Mesothelial cell of epicardium (in vitro differentiated cells): ENCODE results near the gene WDR18. TPM values are rescaled to one million over a fixed set of nuclear protein-coding genes. Genes with fewer than 3 reads are reported as not detected.

Source experiments
- DNase-seq, 2 experiments: peaks; one replicate each; pipeline ENCODE4 v3.0.0; 2021; ENCODE audit warnings: low spot score in 2 of 2; ENCODE audit not compliant: unreplicated experiment in 2 of 2
- H3K27ac Mint-ChIP-seq: 2 replicates; pipeline ENCODE4 v1.8.0; 2021; ENCODE audit warnings: mixed read lengths
- H3K27me3 Mint-ChIP-seq: 2 replicates; pipeline ENCODE4 v1.8.0; 2021; ENCODE audit warnings: low read depth, mixed read lengths
- H3K36me3 Mint-ChIP-seq: 2 replicates; pipeline ENCODE4 v1.8.0; 2021; ENCODE audit warnings: mixed read lengths
- H3K4me1 Mint-ChIP-seq: 2 replicates; pipeline ENCODE4 v1.8.0; 2021; ENCODE audit warnings: mixed read lengths
- H3K4me3 Mint-ChIP-seq: 2 replicates; pipeline ENCODE4 v1.8.0; 2021; ENCODE audit warnings: mild to moderate bottlenecking, moderate library complexity, mixed read lengths
- H3K9me3 Mint-ChIP-seq: 2 replicates; pipeline ENCODE4 v1.8.0; 2021; ENCODE audit warnings: mixed read lengths
- total RNA-seq: library from RNA; stranded (reverse); gene quantifications from 3 replicates; pipeline ENCODE4 v1.2.1, GENCODE V29; 2021
- TF ChIP-seq, protein P1 (sequence below): fragments of 200-600 bp; sonication (generic); IDR thresholded peaks from one replicate; pipeline ENCODE4 v1.5.0; 2021; ENCODE audit warnings: antibody characterized with exemption; ENCODE audit not compliant: unreplicated experiment

The WDR18 gene
- total RNA-seq, 1 donor from 2014 or later, result 65.2 TPM

- H3K27me3 Mint-ChIP-seq, result peaks cover 13% of the 10 kb centered on the region
- TF ChIP-seq, protein P1, sequence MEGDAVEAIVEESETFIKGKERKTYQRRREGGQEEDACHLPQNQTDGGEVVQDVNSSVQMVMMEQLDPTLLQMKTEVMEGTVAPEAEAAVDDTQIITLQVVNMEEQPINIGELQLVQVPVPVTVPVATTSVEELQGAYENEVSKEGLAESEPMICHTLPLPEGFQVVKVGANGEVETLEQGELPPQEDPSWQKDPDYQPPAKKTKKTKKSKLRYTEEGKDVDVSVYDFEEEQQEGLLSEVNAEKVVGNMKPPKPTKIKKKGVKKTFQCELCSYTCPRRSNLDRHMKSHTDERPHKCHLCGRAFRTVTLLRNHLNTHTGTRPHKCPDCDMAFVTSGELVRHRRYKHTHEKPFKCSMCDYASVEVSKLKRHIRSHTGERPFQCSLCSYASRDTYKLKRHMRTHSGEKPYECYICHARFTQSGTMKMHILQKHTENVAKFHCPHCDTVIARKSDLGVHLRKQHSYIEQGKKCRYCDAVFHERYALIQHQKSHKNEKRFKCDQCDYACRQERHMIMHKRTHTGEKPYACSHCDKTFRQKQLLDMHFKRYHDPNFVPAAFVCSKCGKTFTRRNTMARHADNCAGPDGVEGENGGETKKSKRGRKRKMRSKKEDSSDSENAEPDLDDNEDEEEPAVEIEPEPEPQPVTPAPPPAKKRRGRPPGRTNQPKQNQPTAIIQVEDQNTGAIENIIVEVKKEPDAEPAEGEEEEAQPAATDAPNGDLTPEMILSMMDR, result no peak
- H3K4me1 Mint-ChIP-seq, result no peaks in the 10 kb centered on the region
- no peak overlapping the region for H3K4me3 Mint-ChIP-seq
- DNase-seq, result no peak
- no peaks in the 10 kb centered on the region for H3K9me3 Mint-ChIP-seq
- H3K27ac Mint-ChIP-seq, result no peak overlapping the region
- peaks cover 7% of the 10 kb centered on the region for H3K36me3 Mint-ChIP-seq
These were observed 23.5 kb downstream of the WDR18 start for GRCh38 chr19:1007399-1008251.

GRCh38 chr19:1008268-1009040 is 24.3 kb downstream of the WDR18 start:
- TF ChIP-seq, protein P1, result no peak
- DNase-seq, result no peak
- H3K4me1 Mint-ChIP-seq, result no peaks in the 10 kb centered on the region
- no peak overlapping the region for H3K4me3 Mint-ChIP-seq
- H3K36me3 Mint-ChIP-seq, result peaks cover 7% of the 10 kb centered on the region
- no peak overlapping the region for H3K27ac Mint-ChIP-seq
- no peaks in the 10 kb centered on the region for H3K9me3 Mint-ChIP-seq
- H3K27me3 Mint-ChIP-seq, result peaks cover 9% of the 10 kb centered on the region

DNA sequence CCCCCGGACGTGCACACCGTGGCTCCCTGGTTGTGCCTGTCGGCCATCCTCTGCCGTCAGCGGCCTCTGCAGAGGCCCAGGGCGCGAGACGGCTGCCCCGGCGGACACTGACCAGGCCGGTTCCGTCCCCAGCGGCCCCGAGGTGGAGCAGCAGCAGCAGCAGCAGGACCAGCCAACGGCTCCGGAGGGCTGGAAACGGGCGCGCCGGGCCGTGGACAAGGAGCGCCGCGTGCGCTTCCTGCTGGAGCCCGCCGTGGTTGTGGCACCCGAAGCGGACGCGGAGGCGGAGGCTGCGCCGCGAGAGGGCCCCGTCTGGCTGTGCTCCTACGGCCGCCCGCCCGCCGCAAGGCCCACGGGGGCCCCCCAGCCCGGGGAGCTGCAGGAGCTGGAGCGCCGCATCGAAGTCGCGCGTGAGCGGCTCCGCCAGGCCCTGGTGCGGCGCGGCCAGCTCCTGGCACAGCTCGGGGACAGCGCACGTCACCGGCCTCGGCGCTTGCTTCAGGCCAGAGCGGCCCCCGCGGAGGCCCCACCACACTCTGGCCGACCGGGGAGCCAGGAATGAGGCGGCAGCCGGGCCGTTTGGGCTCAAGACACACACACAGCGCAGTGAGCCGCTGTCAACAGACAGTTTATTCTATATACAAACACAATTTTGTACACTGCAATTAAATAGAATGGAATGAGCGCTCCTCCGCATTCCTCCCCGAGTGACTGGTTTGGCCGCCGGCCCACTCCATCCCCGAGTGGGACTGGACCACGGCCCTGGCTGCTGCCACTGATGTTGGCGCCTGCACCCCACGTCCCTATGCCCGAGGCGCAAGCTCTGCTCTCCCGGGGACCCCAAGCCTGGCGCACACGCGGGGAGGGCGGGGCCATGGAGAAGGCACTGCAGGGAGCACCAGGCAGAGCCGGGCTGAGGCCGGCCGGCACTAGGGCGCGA is 25.2 kb downstream of the WDR18 start:
- Mint-ChIP-seq H3K4me1 (no peaks in the 10 kb centered on the region), H3K4me3 (no peak overlapping the region), H3K9me3 (no peaks in the 10 kb centered on the region), H3K36me3 (peaks cover 9% of the 10 kb centered on the region), H3K27ac (no peak overlapping the region), H3K27me3 (peaks cover 3% of the 10 kb centered on the region)
- DNase-seq, result no peak
- TF ChIP-seq, protein P1, result no peak

DNA sequence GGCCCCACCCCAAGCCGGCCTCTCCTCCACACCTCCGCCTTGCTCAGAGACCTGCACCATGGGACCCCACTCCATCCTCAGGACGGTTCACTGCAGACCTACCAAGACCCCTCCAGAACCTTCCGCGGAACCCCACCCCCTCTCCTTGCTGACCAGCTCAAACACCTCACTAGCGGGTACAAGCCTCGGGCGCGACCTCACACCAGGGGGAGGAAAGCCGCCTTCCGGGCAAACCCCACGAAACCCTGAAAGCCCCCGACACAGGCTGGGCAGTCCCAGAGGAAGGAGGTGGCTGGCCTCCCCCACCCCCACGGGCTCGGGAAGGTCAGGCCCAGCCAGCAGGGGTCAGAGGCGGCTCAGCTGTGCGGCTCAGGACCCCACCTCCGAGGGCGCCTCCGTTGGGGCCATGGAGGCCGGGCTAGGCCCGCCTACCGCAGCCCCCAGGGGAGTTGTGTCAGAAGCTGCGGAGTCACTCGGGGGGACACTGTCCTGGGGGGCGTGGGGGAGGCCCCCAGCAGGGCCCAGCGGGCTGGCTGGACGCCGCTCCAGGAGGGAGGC is 25.9 kb downstream of the WDR18 start:
- no peaks in the 10 kb centered on the region for H3K9me3 Mint-ChIP-seq
- no peak for DNase-seq
- H3K4me3 Mint-ChIP-seq, result no peak overlapping the region
- TF ChIP-seq, protein P1, result no peak
- H3K27me3 Mint-ChIP-seq, result peaks cover 2% of the 10 kb centered on the region
- no peaks in the 10 kb centered on the region for H3K4me1 Mint-ChIP-seq
- H3K36me3 Mint-ChIP-seq, result peaks cover 9% of the 10 kb centered on the region
- H3K27ac Mint-ChIP-seq, result no peak overlapping the region
